ENCODE data around the gene MS4A13. TPM values are rescaled to one million over a fixed set of nuclear protein-coding genes. Genes with fewer than 3 reads are reported as not detected.

The MS4A13 gene, protein sequence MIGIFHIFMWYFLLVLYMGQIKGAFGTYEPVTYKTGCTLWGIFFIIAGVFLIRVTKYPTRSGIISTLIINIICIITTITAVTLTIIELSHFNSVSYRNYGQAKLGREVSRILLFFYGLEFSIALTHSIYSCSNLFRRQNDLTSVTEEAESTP
- not detected in 2 replicates for total RNA-seq

DNA sequence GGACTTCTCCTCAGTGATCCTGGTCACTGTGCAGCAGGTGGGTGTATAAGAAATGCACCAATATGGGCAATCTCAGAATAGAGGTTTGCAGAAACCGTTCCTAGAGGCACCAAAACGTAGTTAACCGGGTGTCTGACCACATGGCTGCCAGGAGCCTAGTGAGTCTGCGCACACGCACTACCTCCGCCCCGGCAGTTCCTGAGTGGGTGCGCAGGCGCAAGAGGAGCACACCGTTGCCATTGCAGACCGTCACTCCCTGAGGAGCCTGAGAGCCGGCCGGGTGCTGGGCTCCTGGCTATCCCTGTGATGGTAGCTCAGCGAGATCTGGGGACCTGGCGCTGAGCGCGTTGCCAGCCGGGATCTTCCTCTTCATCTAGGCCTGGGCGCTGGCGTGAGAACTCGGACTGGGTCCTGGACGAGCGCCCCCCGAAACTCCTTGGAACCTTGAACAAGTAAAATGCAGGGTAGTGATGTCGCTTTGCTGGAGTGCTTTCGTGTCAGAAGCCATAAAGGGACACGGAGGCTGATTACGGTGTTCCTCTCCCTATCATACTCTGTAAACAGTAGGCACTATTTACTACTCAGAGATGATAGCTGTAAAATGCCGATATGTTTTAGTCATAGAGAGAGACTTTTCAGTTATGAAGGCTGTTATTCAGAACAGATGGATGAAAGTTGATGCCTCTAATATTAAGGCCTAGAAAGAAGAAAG lies at the start of gene MS4A13:
MS4A13 (plus strand) TSS at position 249 of the 712 bp plus-strand sequence. CDS start 2,692 bp downstream, outside the sequence.
- no peaks in the 10 kb centered on the region for H3K36me3 ChIP-seq (ENCODE audit: control insufficient read depth, insufficient read depth, low read length)
- DNase-seq (ENCODE audit: low read depth), result no peak
- H3K27me3 ChIP-seq (ENCODE audit: control insufficient read depth, insufficient read depth, low read length), result no peaks in the 10 kb centered on the region
- TF ChIP-seq, protein P1, sequence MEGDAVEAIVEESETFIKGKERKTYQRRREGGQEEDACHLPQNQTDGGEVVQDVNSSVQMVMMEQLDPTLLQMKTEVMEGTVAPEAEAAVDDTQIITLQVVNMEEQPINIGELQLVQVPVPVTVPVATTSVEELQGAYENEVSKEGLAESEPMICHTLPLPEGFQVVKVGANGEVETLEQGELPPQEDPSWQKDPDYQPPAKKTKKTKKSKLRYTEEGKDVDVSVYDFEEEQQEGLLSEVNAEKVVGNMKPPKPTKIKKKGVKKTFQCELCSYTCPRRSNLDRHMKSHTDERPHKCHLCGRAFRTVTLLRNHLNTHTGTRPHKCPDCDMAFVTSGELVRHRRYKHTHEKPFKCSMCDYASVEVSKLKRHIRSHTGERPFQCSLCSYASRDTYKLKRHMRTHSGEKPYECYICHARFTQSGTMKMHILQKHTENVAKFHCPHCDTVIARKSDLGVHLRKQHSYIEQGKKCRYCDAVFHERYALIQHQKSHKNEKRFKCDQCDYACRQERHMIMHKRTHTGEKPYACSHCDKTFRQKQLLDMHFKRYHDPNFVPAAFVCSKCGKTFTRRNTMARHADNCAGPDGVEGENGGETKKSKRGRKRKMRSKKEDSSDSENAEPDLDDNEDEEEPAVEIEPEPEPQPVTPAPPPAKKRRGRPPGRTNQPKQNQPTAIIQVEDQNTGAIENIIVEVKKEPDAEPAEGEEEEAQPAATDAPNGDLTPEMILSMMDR (IDR thresholded peaks at IDR 0.05; ENCODE audit: insufficient read depth, low read length, poor library complexity, severe bottlenecking), result no peak
- H3K4me3 ChIP-seq (ENCODE audit: low read depth, low read length), result no peak within 1 kb of the TSS

DNA sequence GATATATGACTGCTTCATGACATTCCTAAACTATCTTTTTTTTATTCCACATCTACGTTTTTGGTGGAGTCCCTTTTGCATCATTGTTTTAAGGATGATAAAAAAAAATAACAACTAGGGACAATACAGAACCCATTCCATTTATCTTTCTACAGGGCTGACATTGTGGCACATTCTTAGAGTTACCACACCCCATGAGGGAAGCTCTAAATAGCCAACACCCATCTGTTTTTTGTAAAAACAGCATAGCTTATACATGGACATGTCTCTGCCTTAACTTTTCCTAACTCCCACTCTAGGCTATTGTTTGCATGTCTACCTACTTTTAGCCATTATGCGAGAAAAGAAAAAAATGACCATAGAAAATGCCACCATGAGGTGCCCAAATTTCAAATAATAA lies 46.4 kb upstream of the MS4A13 start:
- Histone ChIP-seq H3K36me3 (ENCODE audit: control insufficient read depth, insufficient read depth, low read length) (no peaks in the 10 kb centered on the region), H3K4me3 (ENCODE audit: low read depth, low read length) (no peak overlapping the region), H3K27me3 (ENCODE audit: control insufficient read depth, insufficient read depth, low read length) (no peaks in the 10 kb centered on the region)
- DNase-seq (ENCODE audit: low read depth), result no peak
- TF ChIP-seq, protein P1 (IDR thresholded peaks at IDR 0.05; ENCODE audit: insufficient read depth, low read length, poor library complexity, severe bottlenecking), result no peak

DNA sequence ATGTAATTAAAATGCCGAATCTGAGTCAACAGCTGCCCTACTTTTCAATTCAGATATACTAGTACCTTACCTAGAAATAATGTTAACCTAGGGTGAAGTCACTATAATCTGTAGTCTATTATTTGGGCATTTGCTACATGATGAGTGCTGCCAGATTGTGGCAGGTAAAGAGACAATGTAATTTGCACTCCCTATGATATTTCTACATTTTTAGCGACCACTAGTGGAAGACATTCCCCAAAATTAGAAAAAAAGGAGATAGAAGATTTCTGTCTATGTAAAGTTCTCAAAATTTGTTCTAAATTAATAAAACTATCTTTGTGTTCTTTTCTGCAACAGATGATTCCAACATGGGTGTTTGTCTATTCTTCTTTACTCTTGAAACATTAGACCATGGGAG lies 45.5 kb upstream of the MS4A13 start:
- Histone ChIP-seq H3K27me3 (ENCODE audit: control insufficient read depth, insufficient read depth, low read length) (no peaks in the 10 kb centered on the region), H3K36me3 (ENCODE audit: control insufficient read depth, insufficient read depth, low read length) (no peaks in the 10 kb centered on the region), H3K4me3 (ENCODE audit: low read depth, low read length) (no peak overlapping the region)
- TF ChIP-seq, protein P1 (IDR thresholded peaks at IDR 0.05; ENCODE audit: insufficient read depth, low read length, poor library complexity, severe bottlenecking), result no peak
- no peak for DNase-seq (ENCODE audit: low read depth)

DNA sequence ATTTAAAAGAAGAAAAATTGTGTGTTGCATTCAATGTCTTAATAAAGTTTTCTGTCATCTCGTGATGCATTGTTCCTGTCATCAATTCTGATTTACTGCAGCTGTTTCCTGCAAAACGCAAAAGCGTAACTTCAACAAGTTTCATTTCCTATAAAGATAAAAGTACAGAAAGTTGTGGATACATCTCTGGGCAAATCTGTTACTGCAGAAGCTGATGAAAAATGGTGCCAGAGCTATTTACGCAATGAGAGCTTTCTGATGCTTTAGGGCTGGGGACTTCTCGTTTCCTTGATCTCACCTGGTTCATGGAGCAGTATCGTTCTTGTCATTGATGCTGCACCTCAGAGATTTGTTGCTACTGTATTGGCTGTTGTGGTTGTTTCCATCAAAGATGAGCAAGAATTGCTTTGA lies 38.2 kb upstream of the MS4A13 start:
- TF ChIP-seq, protein P1 (IDR thresholded peaks at IDR 0.05; ENCODE audit: insufficient read depth, low read length, poor library complexity, severe bottlenecking), result no peak
- no peak for DNase-seq (ENCODE audit: low read depth)
- no peaks in the 10 kb centered on the region for H3K27me3 ChIP-seq (ENCODE audit: control insufficient read depth, insufficient read depth, low read length)
- H3K4me3 ChIP-seq (ENCODE audit: low read depth, low read length), result no peak overlapping the region
- H3K36me3 ChIP-seq (ENCODE audit: control insufficient read depth, insufficient read depth, low read length), result no peaks in the 10 kb centered on the region

DNA sequence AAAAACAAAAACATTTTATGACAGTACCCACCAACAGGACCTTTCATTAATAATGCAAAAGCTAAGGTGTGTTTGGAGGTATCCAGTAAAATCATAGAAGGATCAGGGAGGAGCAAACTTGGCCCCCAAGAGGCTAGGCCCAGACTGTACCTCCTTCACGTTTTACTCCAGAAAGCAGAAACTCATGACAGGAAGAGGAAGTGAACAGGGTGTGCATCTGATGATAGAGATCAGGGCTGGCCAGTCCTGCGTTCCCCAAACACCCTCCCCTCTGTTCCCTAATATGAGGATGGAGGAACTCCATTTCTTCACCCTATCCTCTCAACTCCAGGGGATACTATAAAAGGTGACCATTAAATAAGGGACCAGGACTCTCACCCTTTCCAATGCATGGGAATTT lies 32.8 kb upstream of the MS4A13 start:
- no peak for DNase-seq (ENCODE audit: low read depth)
- Histone ChIP-seq H3K4me3 (ENCODE audit: low read depth, low read length) (no peak overlapping the region), H3K36me3 (ENCODE audit: control insufficient read depth, insufficient read depth, low read length) (no peaks in the 10 kb centered on the region), H3K27me3 (ENCODE audit: control insufficient read depth, insufficient read depth, low read length) (no peaks in the 10 kb centered on the region)
- TF ChIP-seq, protein P1 (IDR thresholded peaks at IDR 0.05; ENCODE audit: insufficient read depth, low read length, poor library complexity, severe bottlenecking), result no peak

All from kidney epithelial cell (primary cell).